DOHH2 (cell line): ENCODE data around the gene CHST13.

Experiments
- H3F3A ChIP-seq: fragments of 200-600 bp; sonication (generic), shearing (Covaris generic); 2 replicates; pipeline ENCODE4 v1.6.0; 2016; ENCODE audit warnings: antibody characterized with exemption, mild to moderate bottlenecking; ENCODE audit not compliant: control insufficient read depth, insufficient read depth
- H3K27ac ChIP-seq: fragments of 200-600 bp; sonication (generic); 2 replicates; pipeline ENCODE4 v1.5.1; 2014; ENCODE audit warnings: low read depth, mild to moderate bottlenecking, low read length, moderate library complexity
- H3K27me3 ChIP-seq: fragments of 200-600 bp; sonication (generic); 2 replicates; pipeline ENCODE4 v1.6.1; 2014; ENCODE audit warnings: mild to moderate bottlenecking, low read length, mixed read lengths; ENCODE audit not compliant: control insufficient read depth
- H3K36me3 ChIP-seq: fragments of 200-600 bp; sonication (generic); 2 replicates; pipeline ENCODE4 v1.6.1; 2014; ENCODE audit warnings: mild to moderate bottlenecking, low read length, moderate library complexity, mixed read lengths; ENCODE audit not compliant: control insufficient read depth
- H3K4me1 ChIP-seq: fragments of 200-600 bp; sonication (generic); 2 replicates; pipeline ENCODE4 v1.6.1; 2014; ENCODE audit warnings: mild to moderate bottlenecking, low read length, mixed read lengths; ENCODE audit not compliant: control insufficient read depth
- H3K4me2 ChIP-seq: fragments of 200-600 bp; sonication (generic); 2 replicates; pipeline ENCODE4 v1.6.0; 2014; ENCODE audit warnings: mild to moderate bottlenecking, low read length, moderate library complexity
- H3K4me3 ChIP-seq: fragments of 200-600 bp; sonication (generic); 2 replicates; pipeline ENCODE4 v1.5.1; 2014; ENCODE audit warnings: mild to moderate bottlenecking, low read length, mixed read lengths
- H3K79me2 ChIP-seq: fragments of 200-600 bp; sonication (generic); 2 replicates; pipeline ENCODE4 v1.6.1; 2014; ENCODE audit warnings: mild to moderate bottlenecking, low read length, mixed read lengths; ENCODE audit not compliant: control insufficient read depth
- H3K9me2 ChIP-seq: fragments of 200-600 bp; sonication (generic); replicated peaks from 2 replicates; pipeline ENCODE4 v1.6.1; 2014; ENCODE audit warnings: mild to moderate bottlenecking, low read length, mixed read lengths; ENCODE audit not compliant: control insufficient read depth
- H3K9me3 ChIP-seq: fragments of 200-600 bp; sonication (generic); 2 replicates; pipeline ENCODE4 v1.6.1; 2014; ENCODE audit warnings: antibody characterized with exemption, low read length, mixed read lengths; ENCODE audit not compliant: control insufficient read depth, insufficient read depth
- H4K20me1 ChIP-seq: fragments of 200-600 bp; sonication (generic); 2 replicates; pipeline ENCODE4 v1.6.0; 2014; ENCODE audit warnings: low read depth, mild to moderate bottlenecking, antibody characterized with exemption, low read length, moderate library complexity; ENCODE audit not compliant: control insufficient read depth, insufficient read depth
- EZH2phosphoT487 ChIP-seq: fragments of 200-600 bp; sonication (generic); IDR thresholded peaks from 2 replicates; pipeline ENCODE4 v1.6.1; 2017; ENCODE audit warnings: borderline replicate concordance, mild to moderate bottlenecking, antibody characterized with exemption, low read length, moderate library complexity, mixed read lengths
- TF ChIP-seq, protein P1 (sequence below): fragments of 200-600 bp; sonication (generic); IDR thresholded peaks from one replicate; pipeline ENCODE4 v1.5.1; 2014; ENCODE audit warnings: antibody characterized with exemption, mild to moderate bottlenecking, low read depth, low read length; ENCODE audit not compliant: poor library complexity, severe bottlenecking

The CHST13 gene

GRCh38 chr3:126476166-126477060, 47.5 kb upstream of the CHST13 start:
- no peaks in the 10 kb centered on the region for H3K27me3 ChIP-seq
- H3F3A ChIP-seq, result 0 out of 2 replicates have a peak, but pooled peaks cover 2% of the 10 kb centered on the region
- no peaks in the 10 kb centered on the region for H3K9me3 ChIP-seq
- H3K4me3 ChIP-seq, result peak overlapping the region; percentile 84
- peaks cover 20% of the 10 kb centered on the region for H4K20me1 ChIP-seq
- peak overlapping the region; percentile 95 for H3K4me2 ChIP-seq
- no peaks in the 10 kb centered on the region for H3K9me2 ChIP-seq
- peaks cover 26% of the 10 kb centered on the region for H3K4me1 ChIP-seq
- H3K36me3 ChIP-seq, result peaks cover 33% of the 10 kb centered on the region
- TF ChIP-seq EZH2phosphoT487, result no peak
- TF ChIP-seq, protein P1, sequence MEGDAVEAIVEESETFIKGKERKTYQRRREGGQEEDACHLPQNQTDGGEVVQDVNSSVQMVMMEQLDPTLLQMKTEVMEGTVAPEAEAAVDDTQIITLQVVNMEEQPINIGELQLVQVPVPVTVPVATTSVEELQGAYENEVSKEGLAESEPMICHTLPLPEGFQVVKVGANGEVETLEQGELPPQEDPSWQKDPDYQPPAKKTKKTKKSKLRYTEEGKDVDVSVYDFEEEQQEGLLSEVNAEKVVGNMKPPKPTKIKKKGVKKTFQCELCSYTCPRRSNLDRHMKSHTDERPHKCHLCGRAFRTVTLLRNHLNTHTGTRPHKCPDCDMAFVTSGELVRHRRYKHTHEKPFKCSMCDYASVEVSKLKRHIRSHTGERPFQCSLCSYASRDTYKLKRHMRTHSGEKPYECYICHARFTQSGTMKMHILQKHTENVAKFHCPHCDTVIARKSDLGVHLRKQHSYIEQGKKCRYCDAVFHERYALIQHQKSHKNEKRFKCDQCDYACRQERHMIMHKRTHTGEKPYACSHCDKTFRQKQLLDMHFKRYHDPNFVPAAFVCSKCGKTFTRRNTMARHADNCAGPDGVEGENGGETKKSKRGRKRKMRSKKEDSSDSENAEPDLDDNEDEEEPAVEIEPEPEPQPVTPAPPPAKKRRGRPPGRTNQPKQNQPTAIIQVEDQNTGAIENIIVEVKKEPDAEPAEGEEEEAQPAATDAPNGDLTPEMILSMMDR, result no peak
- peaks cover 38% of the 10 kb centered on the region for H3K79me2 ChIP-seq
- H3K27ac ChIP-seq, result no peak overlapping the region

GRCh38 chr3:126477061-126477380, 46.9 kb upstream of the CHST13 start:
- no peak overlapping the region for H3K4me2 ChIP-seq
- H3K79me2 ChIP-seq, result peaks cover 32% of the 10 kb centered on the region
- H3K9me3 ChIP-seq, result no peaks in the 10 kb centered on the region
- H3K36me3 ChIP-seq, result peaks cover 27% of the 10 kb centered on the region
- 0 out of 2 replicates have a peak, but pooled peaks cover 2% of the 10 kb centered on the region for H3F3A ChIP-seq
- H3K4me1 ChIP-seq, result peaks cover 24% of the 10 kb centered on the region
- TF ChIP-seq EZH2phosphoT487, result no peak
- TF ChIP-seq, protein P1, result no peak
- peaks cover 17% of the 10 kb centered on the region for H4K20me1 ChIP-seq
- H3K27me3 ChIP-seq, result no peaks in the 10 kb centered on the region
- no peak overlapping the region for H3K4me3 ChIP-seq
- H3K9me2 ChIP-seq, result no peaks in the 10 kb centered on the region
- no peak overlapping the region for H3K27ac ChIP-seq

GRCh38 chr3:126478581-126479310, 45.2 kb upstream of the CHST13 start:
- H3K4me1 ChIP-seq, result peaks cover 7% of the 10 kb centered on the region
- no peaks in the 10 kb centered on the region for H3K27me3 ChIP-seq
- no peak overlapping the region for H3K4me3 ChIP-seq
- H3K36me3 ChIP-seq, result peaks cover 10% of the 10 kb centered on the region
- H3K27ac ChIP-seq, result no peak overlapping the region
- peaks cover 14% of the 10 kb centered on the region for H3K79me2 ChIP-seq
- no peak for TF ChIP-seq EZH2phosphoT487
- TF ChIP-seq, protein P1, result no peak
- peaks cover under 1% of the 10 kb centered on the region for H4K20me1 ChIP-seq
- H3K4me2 ChIP-seq, result no peak overlapping the region
- H3K9me3 ChIP-seq, result no peaks in the 10 kb centered on the region
- 0 out of 2 replicates have a peak, but pooled peaks cover 2% of the 10 kb centered on the region for H3F3A ChIP-seq
- no peaks in the 10 kb centered on the region for H3K9me2 ChIP-seq
